Mesendoderm (in vitro differentiated cells): ENCODE data around the gene PDSS2.
"Not testable (repeated sequence)": the region's sequence is repeated elsewhere in the genome, so short reads cannot be mapped to it uniquely, and the experiment has no call there.

ENCODE experiments used
- DNase-seq: peaks from one replicate; pipeline ENCODE4 v3.0.0; 2013
- H2AK5ac ChIP-seq: 2 replicates; pipeline ENCODE4 v1.6.1; 2013; ENCODE audit warnings: low read length, inconsistent platforms
- H2BK120ac ChIP-seq: 2 replicates; pipeline ENCODE4 v1.6.1; 2013; ENCODE audit warnings: low read depth, mild to moderate bottlenecking, low read length, moderate library complexity, mixed read lengths
- H2BK15ac ChIP-seq: replicated peaks from 2 replicates; pipeline ENCODE4 v1.6.1; 2013; ENCODE audit warnings: low read depth, mild to moderate bottlenecking, moderate library complexity
- H2BK5ac ChIP-seq: 2 replicates; pipeline ENCODE4 v1.6.1; 2013; ENCODE audit warnings: low read length, inconsistent platforms
- H3K18ac ChIP-seq: 2 replicates; pipeline ENCODE4 v1.6.1; 2013; ENCODE audit warnings: mild to moderate bottlenecking, low read length, mixed read lengths
- H3K23ac ChIP-seq: one replicate; pipeline ENCODE4 v1.6.1; 2013; ENCODE audit warnings: low read length
- H3K27ac ChIP-seq: 2 replicates; pipeline ENCODE4 v1.5.1; 2013; ENCODE audit warnings: low read depth, mild to moderate bottlenecking, inconsistent platforms, low read length, moderate library complexity
- H3K27me3 ChIP-seq: 2 replicates; pipeline ENCODE4 v1.6.1; 2013; ENCODE audit warnings: low read length, control low read depth, mild to moderate bottlenecking, inconsistent platforms; ENCODE audit not compliant: insufficient read depth, poor library complexity
- H3K36me3 ChIP-seq: 2 replicates; pipeline ENCODE4 v1.6.1; 2013; ENCODE audit warnings: low read length, inconsistent platforms; ENCODE audit not compliant: control insufficient read depth, insufficient read depth
- H3K4ac ChIP-seq: one replicate; pipeline ENCODE4 v1.6.1; 2013; ENCODE audit warnings: low read depth, mild to moderate bottlenecking, low read length, moderate library complexity
- H3K4me1 ChIP-seq: 2 replicates; pipeline ENCODE4 v1.6.1; 2013; ENCODE audit warnings: low read depth, low read length, inconsistent platforms; ENCODE audit not compliant: control insufficient read depth
- H3K4me2 ChIP-seq: 2 replicates; pipeline ENCODE4 v1.6.1; 2013; ENCODE audit warnings: low read length
- H3K4me3 ChIP-seq: 2 replicates; pipeline ENCODE4 v1.5.1; 2013; ENCODE audit warnings: mild to moderate bottlenecking, low read length
- H3K56ac ChIP-seq: one replicate; pipeline ENCODE4 v1.6.1; 2013; ENCODE audit warnings: low read length
- H3K79me1 ChIP-seq: 2 replicates; pipeline ENCODE4 v1.6.1; 2013; ENCODE audit warnings: low read length, inconsistent platforms
- H3K79me2 ChIP-seq: 2 replicates; pipeline ENCODE4 v1.6.1; 2013; ENCODE audit warnings: mild to moderate bottlenecking, low read length; ENCODE audit not compliant: control insufficient read depth, insufficient read depth
- H3K9ac ChIP-seq: 2 replicates; pipeline ENCODE4 v1.6.1; 2013; ENCODE audit warnings: low read length, inconsistent platforms
- H4K5ac ChIP-seq: one replicate; pipeline ENCODE4 v1.6.1; 2013; ENCODE audit warnings: low read length
- H4K8ac ChIP-seq: one replicate; pipeline ENCODE4 v1.6.1; 2013; ENCODE audit warnings: low read depth, mild to moderate bottlenecking, control low read depth, low read length, moderate library complexity
- WGBS: extraction: QIAGEN DNeasy Blood & Tissue Kit; methylation state at CpG from one replicate; pipeline ENCODE4 v1.1.7; 2013; ENCODE audit warnings: low lambda C conversion rate, missing lambda C conversion rate; ENCODE audit not compliant: insufficient coverage; ENCODE audit errors: extremely low coverage; 5-methylcytosine and 5-hydroxymethylcytosine counted together

The PDSS2 gene

GRCh38 chr6:107184435-107184834 lies 274.9 kb downstream of the PDSS2 start:
- Histone ChIP-seq H3K27me3 (no peaks in the 10 kb centered on the region), H3K4me3 (no peak overlapping the region), H3K9ac (no peak overlapping the region), H3K27ac (no peak overlapping the region), H3K4ac (no peak overlapping the region), H3K56ac (no peak overlapping the region), H3K36me3 (no peaks in the 10 kb centered on the region), H4K8ac (no peak overlapping the region), H2BK15ac (no peak overlapping the region), H3K4me1 (no peaks in the 10 kb centered on the region), H4K5ac (no peak overlapping the region), H3K18ac (no peak overlapping the region), H2BK120ac (no peak overlapping the region), H2AK5ac (no peak overlapping the region), H3K23ac (no peak overlapping the region), H3K4me2 (no peak overlapping the region), H3K79me2 (no peaks in the 10 kb centered on the region), H3K79me1 (no peaks in the 10 kb centered on the region), H2BK5ac (no peak overlapping the region)
- DNase-seq, result no peak
- no CpG with 5 or more reads among the region's 1 CpG for WGBS

GRCh38 chr6:107180099-107180498 lies 279.3 kb downstream of the PDSS2 start:
- H3K4ac ChIP-seq, result no peak overlapping the region
- H3K79me2 ChIP-seq, result no peaks in the 10 kb centered on the region
- H3K36me3 ChIP-seq, result no peaks in the 10 kb centered on the region
- H4K5ac ChIP-seq, result no peak overlapping the region
- H2AK5ac ChIP-seq, result no peak overlapping the region
- H3K56ac ChIP-seq, result no peak overlapping the region
- H3K27ac ChIP-seq, result no peak overlapping the region
- H4K8ac ChIP-seq, result no peak overlapping the region
- no peaks in the 10 kb centered on the region for H3K4me1 ChIP-seq
- WGBS, result no CpG with 5 or more reads among the region's 2 CpGs
- no peak overlapping the region for H3K4me2 ChIP-seq
- H3K18ac ChIP-seq, result no peak overlapping the region
- no peak overlapping the region for H2BK120ac ChIP-seq
- H3K23ac ChIP-seq, result no peak overlapping the region
- no peak overlapping the region for H2BK15ac ChIP-seq
- H2BK5ac ChIP-seq, result no peak overlapping the region
- no peaks in the 10 kb centered on the region for H3K79me1 ChIP-seq
- H3K27me3 ChIP-seq, result no peaks in the 10 kb centered on the region
- no peak for DNase-seq
- H3K9ac ChIP-seq, result no peak overlapping the region
- H3K4me3 ChIP-seq, result no peak overlapping the region

- H3K79me1 ChIP-seq, result no peaks in the 10 kb centered on the region
- H3K27me3 ChIP-seq, result no peaks in the 10 kb centered on the region
- no peak overlapping the region for H4K5ac ChIP-seq
- H3K18ac ChIP-seq, result no peak overlapping the region
- no peak overlapping the region for H4K8ac ChIP-seq
- no peak overlapping the region for H3K9ac ChIP-seq
- H3K4me3 ChIP-seq, result no peak overlapping the region
- H2BK120ac ChIP-seq, result no peak overlapping the region
- WGBS, result no CpG with 5 or more reads among the region's 5 CpGs
- H2BK5ac ChIP-seq, result no peak overlapping the region
- H3K36me3 ChIP-seq, result no peaks in the 10 kb centered on the region
- H3K4ac ChIP-seq, result no peak overlapping the region
- no peak overlapping the region for H3K23ac ChIP-seq
- H3K56ac ChIP-seq, result no peak overlapping the region
- H3K4me1 ChIP-seq, result no peaks in the 10 kb centered on the region
- DNase-seq, result no peak
- H2BK15ac ChIP-seq, result no peak overlapping the region
- H2AK5ac ChIP-seq, result no peak overlapping the region
- H3K4me2 ChIP-seq, result no peak overlapping the region
- no peaks in the 10 kb centered on the region for H3K79me2 ChIP-seq
- H3K27ac ChIP-seq, result no peak overlapping the region
These were observed 280.4 kb downstream of the PDSS2 start for GRCh38 chr6:107179004-107179403.

GRCh38 chr6:107173779-107174178 lies 285.6 kb downstream of the PDSS2 start:
- Histone ChIP-seq H3K27ac (no peak overlapping the region), H3K9ac (no peak overlapping the region), H3K36me3 (no peaks in the 10 kb centered on the region), H3K79me1 (no peaks in the 10 kb centered on the region), H3K4me2 (no peak overlapping the region), H4K5ac (no peak overlapping the region), H3K18ac (no peak overlapping the region), H2BK120ac (no peak overlapping the region), H3K27me3 (no peaks in the 10 kb centered on the region), H3K4ac (no peak overlapping the region), H3K79me2 (no peaks in the 10 kb centered on the region), H2BK15ac (no peak overlapping the region), H3K4me3 (no peak overlapping the region), H3K56ac (no peak overlapping the region), H2BK5ac (no peak overlapping the region), H2AK5ac (no peak overlapping the region), H4K8ac (no peak overlapping the region), H3K4me1 (no peaks in the 10 kb centered on the region), H3K23ac (no peak overlapping the region)
- WGBS, result no CpG with 5 or more reads among the region's 3 CpGs
- no peak for DNase-seq

- Histone ChIP-seq H3K4me1 (no peaks in the 10 kb centered on the region), H2BK15ac (no peak overlapping the region), H3K9ac (no peak overlapping the region), H3K4me3 (no peak overlapping the region), H3K56ac (no peak overlapping the region), H3K79me1 (no peaks in the 10 kb centered on the region), H3K27ac (no peak overlapping the region), H2AK5ac (no peak overlapping the region), H2BK120ac (no peak overlapping the region), H2BK5ac (no peak overlapping the region), H3K18ac (no peak overlapping the region), H3K23ac (no peak overlapping the region), H3K27me3 (no peaks in the 10 kb centered on the region), H4K5ac (no peak overlapping the region), H3K36me3 (no peaks in the 10 kb centered on the region), H4K8ac (no peak overlapping the region), H3K4ac (no peak overlapping the region), H3K79me2 (no peaks in the 10 kb centered on the region), H3K4me2 (no peak overlapping the region)
- DNase-seq, result no peak
- WGBS, result no CpG with 5 or more reads among the region's 5 CpGs
These were observed 287.9 kb downstream of the PDSS2 start for GRCh38 chr6:107171513-107171912.

GRCh38 chr6:107164299-107164698 lies 295.1 kb downstream of the PDSS2 start:
- no CpG with 5 or more reads among the region's 5 CpGs for WGBS
- H3K79me2 ChIP-seq, H3K56ac ChIP-seq, H4K5ac ChIP-seq, H3K9ac ChIP-seq, H3K4me1 ChIP-seq, H3K4me3 ChIP-seq, H3K36me3 ChIP-seq, DNase-seq, H3K23ac ChIP-seq, H3K27ac ChIP-seq, H3K79me1 ChIP-seq, H2BK5ac ChIP-seq, H4K8ac ChIP-seq, H2BK120ac ChIP-seq, H3K4ac ChIP-seq, H3K4me2 ChIP-seq, H2BK15ac ChIP-seq, H3K18ac ChIP-seq, H2AK5ac ChIP-seq, H3K27me3 ChIP-seq: not testable (repeated sequence)
